ENCODE data around the gene CAMTA1.

Gene CAMTA1

DNA sequence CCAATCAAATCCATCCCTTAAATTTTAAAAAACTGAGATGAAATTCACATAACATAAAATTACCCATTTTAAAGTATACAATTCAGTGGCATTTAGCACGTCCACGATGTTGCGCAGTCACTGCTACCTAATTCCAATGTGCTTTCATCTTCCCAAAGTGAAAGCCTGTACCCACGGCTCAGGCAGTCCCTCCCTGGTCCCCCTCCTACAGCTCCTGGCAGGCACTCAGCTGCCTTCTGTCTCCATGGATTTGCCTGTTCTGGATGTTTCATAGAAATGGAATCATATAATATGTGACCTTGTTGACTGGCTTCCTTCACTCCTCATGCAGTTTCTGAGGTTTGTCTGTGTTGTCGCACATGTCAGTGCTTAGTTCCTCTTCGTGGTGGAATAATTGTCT lies 386.3 kb downstream of the CAMTA1 start:
- TF ChIP-seq, protein P1, sequence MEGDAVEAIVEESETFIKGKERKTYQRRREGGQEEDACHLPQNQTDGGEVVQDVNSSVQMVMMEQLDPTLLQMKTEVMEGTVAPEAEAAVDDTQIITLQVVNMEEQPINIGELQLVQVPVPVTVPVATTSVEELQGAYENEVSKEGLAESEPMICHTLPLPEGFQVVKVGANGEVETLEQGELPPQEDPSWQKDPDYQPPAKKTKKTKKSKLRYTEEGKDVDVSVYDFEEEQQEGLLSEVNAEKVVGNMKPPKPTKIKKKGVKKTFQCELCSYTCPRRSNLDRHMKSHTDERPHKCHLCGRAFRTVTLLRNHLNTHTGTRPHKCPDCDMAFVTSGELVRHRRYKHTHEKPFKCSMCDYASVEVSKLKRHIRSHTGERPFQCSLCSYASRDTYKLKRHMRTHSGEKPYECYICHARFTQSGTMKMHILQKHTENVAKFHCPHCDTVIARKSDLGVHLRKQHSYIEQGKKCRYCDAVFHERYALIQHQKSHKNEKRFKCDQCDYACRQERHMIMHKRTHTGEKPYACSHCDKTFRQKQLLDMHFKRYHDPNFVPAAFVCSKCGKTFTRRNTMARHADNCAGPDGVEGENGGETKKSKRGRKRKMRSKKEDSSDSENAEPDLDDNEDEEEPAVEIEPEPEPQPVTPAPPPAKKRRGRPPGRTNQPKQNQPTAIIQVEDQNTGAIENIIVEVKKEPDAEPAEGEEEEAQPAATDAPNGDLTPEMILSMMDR (conservative IDR thresholded peaks at IDR 0.05; ENCODE audit: low read depth, low read length), result no peak
- DNase-seq (ENCODE audit: low read depth), result no peak
- H3K4me3 ChIP-seq (ENCODE audit: low read depth, low read length), result no peak overlapping the region

DNA sequence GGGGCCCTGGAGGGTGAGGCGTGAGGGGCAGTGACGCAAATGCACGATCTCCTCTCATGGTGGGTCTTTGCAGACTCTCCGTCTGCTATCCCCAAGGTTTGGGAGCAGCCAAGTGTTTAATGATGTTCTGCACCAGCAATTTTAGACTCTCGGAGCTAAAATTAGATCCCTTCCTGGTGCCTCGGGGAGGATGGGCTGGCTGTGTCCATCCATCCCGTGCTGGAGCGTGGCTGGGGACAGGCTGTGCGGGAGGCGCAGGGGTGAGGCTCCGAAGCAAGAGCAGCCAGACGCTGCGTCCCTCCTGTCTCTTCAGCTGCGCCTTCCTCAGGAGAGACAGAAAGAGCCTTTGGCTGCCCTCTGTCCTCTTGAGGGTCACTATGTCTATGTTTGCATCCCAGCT lies 387.6 kb downstream of the CAMTA1 start:
- DNase-seq (ENCODE audit: low read depth), result no peak
- TF ChIP-seq, protein P1 (conservative IDR thresholded peaks at IDR 0.05; ENCODE audit: low read depth, low read length), result no peak
- no peak overlapping the region for H3K4me3 ChIP-seq (ENCODE audit: low read depth, low read length)

DNA sequence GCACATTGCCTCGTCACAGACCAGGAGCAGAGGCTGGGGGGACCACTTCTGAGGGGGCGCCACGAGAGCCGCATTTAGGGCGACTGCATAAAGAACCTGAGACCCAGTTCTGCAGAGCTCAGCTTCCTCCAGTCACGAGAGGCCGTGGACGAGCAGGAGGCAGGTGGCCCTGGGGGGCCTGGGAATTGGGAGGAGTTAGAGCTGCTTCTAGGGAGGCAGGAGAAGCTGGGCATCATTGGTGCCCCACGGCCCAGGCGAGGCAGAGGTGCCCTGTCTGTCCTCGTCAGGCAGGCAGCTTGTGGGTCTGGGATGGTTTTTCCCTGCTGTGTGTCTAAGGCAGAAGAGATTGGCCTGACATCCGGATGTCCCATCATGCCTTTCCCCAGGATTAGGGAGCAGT lies 389.3 kb downstream of the CAMTA1 start:
- H3K4me3 ChIP-seq (ENCODE audit: low read depth, low read length), result no peak overlapping the region
- TF ChIP-seq, protein P1 (conservative IDR thresholded peaks at IDR 0.05; ENCODE audit: low read depth, low read length), result no peak
- no peak for DNase-seq (ENCODE audit: low read depth)

DNA sequence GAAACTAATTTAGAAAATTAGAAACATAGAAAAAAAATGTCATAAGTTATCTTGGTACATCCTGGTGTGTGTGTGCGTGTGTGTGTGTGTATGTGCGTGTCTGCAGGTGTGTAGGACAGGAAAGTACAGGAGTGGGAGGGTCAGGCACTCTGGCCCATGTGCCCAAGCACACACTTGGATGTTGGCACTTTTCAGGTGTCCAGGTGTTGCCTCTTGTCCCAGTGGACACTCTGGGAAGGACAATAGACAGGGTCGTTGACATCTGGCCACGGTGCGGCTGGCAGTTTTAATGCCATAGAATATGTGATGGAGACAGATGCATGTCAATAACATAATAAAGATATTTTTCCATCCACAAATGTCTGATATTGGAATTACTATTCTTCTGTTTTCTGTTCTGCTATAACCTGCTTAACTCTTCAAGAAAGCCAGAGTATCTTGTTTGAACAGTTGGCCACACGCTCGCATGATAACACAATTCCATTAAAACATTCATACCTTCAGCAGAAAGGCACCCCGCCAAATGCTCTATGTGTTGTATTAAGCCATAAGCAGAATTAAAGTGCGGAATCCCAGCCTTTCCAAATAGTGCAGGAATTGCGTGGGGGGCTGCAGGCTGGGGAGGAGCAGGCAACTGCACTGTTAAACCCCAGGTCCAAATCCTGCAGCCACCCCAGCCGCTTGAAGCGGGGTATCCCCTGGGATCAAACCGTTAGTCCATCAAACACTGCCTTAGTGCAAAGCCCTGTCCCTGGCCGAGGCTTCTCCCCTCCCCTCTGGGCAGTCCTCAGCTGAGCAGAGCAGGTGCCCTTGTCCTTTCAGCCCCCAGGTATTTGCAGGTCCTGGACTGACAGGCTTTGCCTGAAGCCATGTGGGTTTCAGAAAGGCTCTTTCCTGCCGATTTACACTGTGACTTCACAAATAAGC lies 390.0 kb downstream of the CAMTA1 start:
- DNase-seq (ENCODE audit: low read depth), result no peak
- TF ChIP-seq, protein P1 (conservative IDR thresholded peaks at IDR 0.05; ENCODE audit: low read depth, low read length), result no peak
- no peak overlapping the region for H3K4me3 ChIP-seq (ENCODE audit: low read depth, low read length)

DNA sequence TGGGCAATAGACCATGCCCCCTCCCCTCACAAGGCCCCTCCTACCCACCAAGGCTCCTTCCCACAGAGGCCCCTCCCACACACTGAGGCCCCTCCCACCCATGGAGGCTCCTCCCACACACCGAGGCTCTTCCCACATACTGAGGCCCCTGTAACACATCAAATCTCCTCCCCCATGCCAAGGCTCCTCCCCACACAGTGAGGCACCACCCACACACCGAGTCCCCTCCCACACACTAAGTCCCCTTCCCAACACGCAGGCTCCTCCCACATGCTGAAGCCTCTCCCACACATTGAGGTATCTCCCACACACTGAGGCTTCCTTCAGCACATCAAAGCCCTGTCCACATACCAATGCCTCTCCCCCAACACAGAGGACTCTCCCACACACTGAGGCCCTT lies 391.8 kb downstream of the CAMTA1 start:
- H3K4me3 ChIP-seq (ENCODE audit: low read depth, low read length), result no peak overlapping the region
- TF ChIP-seq, protein P1 (conservative IDR thresholded peaks at IDR 0.05; ENCODE audit: low read depth, low read length), result no peak
- DNase-seq (ENCODE audit: low read depth), result no peak

DNA sequence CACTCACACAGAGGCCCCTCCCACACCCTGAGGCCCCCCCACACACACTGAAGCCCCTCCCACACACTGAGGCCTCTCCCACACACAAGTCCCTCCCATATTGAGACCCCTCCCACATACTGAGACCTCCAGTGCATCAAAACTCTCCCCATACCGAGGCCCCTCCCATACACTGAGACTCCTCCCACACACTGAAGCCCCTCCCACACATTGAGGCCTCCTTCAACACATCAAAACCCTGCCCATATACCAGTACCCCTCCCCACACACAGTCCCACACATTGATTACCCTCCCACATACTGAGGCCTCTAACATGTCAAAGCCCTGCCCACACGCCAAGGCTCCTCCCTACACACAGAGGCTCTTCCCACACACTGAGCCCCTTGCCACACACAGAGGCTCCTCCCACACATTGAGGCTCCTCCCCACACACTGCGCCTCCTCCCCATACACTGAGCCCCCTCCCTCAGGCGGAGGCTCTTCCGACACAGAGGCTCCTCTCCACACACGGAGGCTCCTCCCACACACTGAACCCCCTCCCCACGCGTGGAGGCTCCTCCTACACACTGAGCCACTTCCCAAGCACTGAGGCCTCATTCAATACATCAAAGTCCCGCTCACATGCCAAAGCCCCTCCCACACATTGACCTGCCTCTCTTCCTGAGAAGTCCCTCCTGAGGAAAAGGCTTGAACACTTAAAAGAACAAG lies 392.3 kb downstream of the CAMTA1 start:
- no peak for DNase-seq (ENCODE audit: low read depth)
- H3K4me3 ChIP-seq (ENCODE audit: low read depth, low read length), result no peak overlapping the region
- TF ChIP-seq, protein P1 (conservative IDR thresholded peaks at IDR 0.05; ENCODE audit: low read depth, low read length), result no peak

Data from choroid plexus epithelial cell (primary cell).